GM19328 (cell line): ENCODE results near the gene GLI1.
"Not testable (repeated sequence)": the region's sequence is repeated elsewhere in the genome, so short reads cannot be mapped to it uniquely, and the experiment has no call there.

ENCODE experiments used
- ATAC-seq: cut with Tn5 transposase; IDR thresholded peaks from one replicate; pipeline ENCODE4 v1.9.1; 2021; ENCODE audit warnings: mild to moderate bottlenecking, moderate library complexity; ENCODE audit not compliant: unreplicated experiment

The GLI1 gene

GRCh38 chr12:57459750-57460467, at the start of gene GLI1:
Gene GLI1, plus strand, starts transcription at chr12:57459785. Its CDS starts 3,907 bp downstream, at chr12:57463692.
- ATAC-seq = no peak

- no peak for ATAC-seq
Measured at GRCh38 chr12:57410534-57410933, 49.1 kb upstream of the GLI1 start.

DNA sequence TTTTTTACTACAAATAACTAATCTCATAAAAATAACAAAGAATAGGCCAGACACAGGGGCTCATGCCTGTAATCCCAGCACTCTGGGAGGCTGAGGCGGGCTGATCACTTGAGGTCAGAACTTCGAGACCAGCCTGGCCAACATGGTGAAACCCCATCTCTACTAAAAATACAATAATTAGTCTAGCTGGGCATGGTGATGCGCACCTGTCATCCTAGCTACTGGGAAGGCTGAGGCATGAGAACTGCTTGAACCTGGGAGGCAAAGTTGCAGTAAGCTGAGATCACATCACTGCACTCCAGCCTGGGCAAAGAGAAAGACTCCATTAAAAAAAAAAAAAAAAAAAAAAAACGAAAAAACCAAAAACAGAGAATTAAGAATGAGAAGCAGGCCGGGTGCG, 45.4 kb upstream of the GLI1 start:
- not testable (repeated sequence) for ATAC-seq

DNA sequence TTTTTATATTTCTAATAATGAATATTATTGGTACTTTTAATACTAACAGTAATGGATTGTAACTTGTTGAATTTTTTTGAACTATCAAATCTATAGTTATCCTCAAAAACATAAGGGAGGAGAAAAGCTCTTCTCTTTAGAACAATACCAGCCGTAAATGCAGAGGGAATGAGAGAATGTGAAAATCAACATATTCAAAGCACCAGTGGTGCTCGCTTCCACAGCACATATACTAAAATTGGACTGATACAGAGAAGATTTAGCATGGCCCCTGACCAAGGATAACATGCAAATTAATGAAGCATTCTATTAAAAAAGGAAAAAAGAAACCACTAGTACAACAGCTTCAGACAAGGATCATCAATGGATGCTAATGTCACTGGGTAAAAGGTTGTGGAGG, 44.5 kb upstream of the GLI1 start:
- no peak for ATAC-seq

GRCh38 chr12:57416039-57416996, 43.3 kb upstream of the GLI1 start:
- ATAC-seq = no peak

DNA sequence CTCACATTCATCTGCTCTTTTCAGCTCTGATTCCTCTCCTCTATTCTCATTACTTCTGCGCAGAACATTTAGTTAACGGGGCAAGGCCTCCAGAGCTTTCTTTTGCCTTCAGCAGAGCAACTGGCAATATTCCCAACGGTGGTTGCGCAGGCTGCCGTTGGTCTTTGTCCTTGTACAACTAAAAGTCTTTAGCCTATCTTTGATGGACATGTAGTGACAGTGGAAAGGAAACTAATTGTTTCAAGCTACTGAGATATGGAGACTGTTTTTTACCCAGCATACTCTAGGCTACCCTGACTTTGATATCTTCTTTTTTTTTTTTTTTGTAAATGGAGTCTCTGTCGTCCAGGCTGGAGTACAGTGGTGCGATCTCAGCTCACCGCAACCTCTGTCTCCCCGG, 41.3 kb upstream of the GLI1 start:
- ATAC-seq = no peak

DNA sequence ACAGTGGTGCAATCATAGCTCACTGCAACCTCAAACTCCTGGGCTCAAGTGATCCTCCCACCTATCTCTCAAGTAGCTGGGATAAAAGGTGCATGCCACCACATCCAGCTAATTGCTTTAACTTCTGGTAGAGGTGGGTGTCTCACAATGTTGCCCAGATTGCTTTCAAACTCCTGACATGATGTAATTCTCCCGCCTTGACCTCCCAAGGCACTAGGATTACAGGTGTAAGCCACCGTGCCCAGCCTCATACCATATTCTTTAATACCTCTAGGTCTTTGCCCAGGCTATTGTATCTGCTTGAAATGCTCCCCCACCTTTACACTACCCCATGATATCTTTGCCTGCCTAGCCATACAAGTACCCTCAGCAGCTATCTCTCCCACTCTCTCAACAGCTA, 40.1 kb upstream of the GLI1 start:
- ATAC-seq = no peak

DNA sequence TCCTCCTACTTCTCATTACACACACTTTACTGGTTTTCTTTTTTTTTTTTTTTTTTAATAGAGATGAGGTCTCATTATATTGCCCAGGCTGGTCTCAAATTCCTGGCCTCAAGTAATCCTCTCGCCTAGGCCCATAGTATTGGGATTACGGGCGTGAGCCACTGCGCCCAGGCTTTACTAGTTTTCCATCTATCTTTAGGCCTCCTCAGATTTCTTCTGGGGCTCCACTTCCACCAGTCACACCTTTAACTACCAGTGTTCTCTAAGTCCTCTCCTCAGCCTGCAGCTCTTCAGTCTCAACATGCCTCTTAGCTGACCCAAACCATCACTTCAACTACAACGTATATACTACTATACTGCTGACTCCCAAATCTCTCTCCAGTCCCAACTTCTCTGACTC, 39.1 kb upstream of the GLI1 start:
- no peak for ATAC-seq

- not testable (repeated sequence) for ATAC-seq
Measured at GRCh38 chr12:57426948-57427347, 32.6 kb upstream of the GLI1 start.

GRCh38 chr12:57428965-57429364, 30.6 kb upstream of the GLI1 start:
- no peak for ATAC-seq

DNA sequence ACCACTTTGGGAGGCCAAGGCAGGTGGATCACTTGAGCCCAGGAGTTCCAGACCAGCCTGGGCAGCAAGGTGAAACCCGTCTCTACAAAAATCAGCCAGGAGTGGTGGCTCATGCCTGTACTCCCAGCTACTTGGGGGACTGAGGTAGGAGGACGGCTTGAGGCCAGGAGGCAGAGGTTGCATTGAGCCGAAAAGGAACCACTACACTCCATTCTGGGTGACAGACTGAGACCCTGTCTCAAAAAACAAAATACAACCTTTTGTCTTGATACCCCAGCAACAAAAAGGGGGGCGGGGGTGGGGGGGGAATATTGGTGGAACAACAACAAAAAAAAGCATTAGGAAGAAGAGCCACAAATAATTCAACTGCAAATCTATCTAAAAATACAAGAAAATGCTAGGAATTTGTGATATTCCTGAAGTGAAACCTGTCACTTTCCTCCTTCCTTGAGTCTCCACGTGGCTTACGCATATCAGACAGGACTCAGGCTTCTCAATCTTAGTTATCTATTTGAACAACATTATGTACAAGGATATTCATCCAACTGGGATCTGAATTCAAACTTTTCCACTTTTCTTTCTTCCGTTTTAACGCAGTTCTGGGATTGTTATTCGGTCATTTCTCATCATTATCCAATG, 30.0 kb upstream of the GLI1 start:
- no peak for ATAC-seq

DNA sequence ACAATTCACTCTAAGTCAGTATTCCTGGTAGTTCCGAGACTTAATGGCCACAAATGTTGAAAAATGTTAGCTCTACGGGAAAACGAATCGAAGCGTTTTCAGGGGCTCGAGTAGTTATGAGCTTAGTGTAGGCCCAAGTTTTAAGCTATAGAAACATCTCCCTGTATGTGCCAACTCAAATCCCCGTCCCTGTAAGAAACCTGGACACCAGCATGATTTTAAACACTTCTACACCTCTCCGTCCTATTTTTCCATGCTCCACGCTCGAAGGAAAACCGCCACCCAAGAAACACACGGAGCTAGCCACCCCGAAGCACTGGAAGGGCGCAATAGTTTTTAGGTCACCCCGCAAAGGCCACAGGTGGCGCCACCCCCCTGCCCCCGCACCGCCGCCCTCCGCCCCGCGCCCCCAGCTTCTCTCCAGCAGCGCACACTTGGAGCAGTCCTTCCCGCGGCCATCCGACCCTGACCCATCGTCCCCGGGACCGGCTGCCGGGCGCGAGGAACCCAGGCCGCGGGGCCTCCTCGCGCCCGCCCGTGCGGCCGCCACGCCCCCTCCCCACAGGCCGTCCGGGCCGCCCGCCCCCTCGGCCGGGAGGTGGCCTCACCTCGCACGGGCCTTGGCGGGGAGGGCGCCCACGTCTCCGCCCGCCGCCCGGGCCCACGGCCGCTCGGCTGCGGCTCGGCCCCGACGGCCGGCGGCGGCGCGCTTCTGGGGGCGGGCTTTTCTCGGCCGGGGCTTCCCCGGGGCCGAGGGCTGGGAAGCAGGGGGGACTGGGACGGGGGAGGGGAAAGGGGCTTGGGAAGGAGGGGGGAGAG, 29.3 kb upstream of the GLI1 start:
- ATAC-seq = peak; percentile 47

DNA sequence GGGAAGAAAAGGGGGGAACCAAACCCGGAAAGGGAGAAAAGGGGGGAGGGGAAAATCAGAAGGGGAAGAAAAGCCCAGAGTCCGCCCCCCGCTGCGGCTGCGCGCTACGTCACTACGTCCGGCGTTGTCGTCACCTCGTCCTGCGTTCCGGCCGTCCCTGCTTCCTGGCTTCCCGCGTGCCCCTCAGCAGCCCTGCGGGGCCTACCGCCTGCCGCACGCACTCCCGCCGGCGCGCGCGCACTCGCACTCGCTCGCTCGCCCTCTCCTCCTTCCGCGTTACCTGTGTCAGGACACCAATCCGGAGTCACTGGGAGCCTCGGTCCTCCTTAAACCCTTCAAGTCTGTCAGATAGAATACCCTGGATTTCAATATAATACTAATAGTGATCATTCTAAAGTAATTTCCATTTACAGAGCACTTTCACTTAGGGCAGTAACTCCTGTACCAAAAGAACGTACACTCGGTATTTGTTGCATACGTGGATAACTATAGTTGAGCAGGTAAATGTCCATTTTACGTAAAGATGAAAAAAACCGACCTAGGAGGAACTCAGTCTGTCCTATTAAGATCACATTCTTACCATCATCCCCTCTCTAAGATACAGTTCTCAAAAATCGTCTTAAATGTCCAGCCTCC, 28.5 kb upstream of the GLI1 start, which contains the start of gene R3HDM2:
Gene R3HDM2, minus strand, starts transcription at position 113 of the 636 bp plus-strand sequence. CDS start 120,615 bp downstream, outside the sequence.
- ATAC-seq = peak; percentile 94

- ATAC-seq = no peak
Measured at GRCh38 chr12:57431654-57432188, 27.9 kb upstream of the GLI1 start.

GRCh38 chr12:57433370-57433769, 26.2 kb upstream of the GLI1 start:
- no peak for ATAC-seq

- ATAC-seq = no peak
Measured at GRCh38 chr12:57434517-57435223, 24.9 kb upstream of the GLI1 start, which contains the start of gene INHBC. Gene INHBC, plus strand, starts transcription at chr12:57434784. Its CDS starts 103 bp downstream, at chr12:57434887.

- ATAC-seq = no peak
Measured at GRCh38 chr12:57435293-57435692, 24.3 kb upstream of the GLI1 start.

GRCh38 chr12:57438400-57438799, 21.2 kb upstream of the GLI1 start:
- ATAC-seq = no peak

- no peak for ATAC-seq
Measured at GRCh38 chr12:57439762-57440266, 19.8 kb upstream of the GLI1 start.
